ENCODE results near the gene LIPE. TPM values are rescaled to one million over a fixed set of nuclear protein-coding genes. Genes with fewer than 3 reads are reported as not detected.

The LIPE gene
- total RNA-seq, 1 experiment from 2014 or later, result 6.8 TPM

DNA sequence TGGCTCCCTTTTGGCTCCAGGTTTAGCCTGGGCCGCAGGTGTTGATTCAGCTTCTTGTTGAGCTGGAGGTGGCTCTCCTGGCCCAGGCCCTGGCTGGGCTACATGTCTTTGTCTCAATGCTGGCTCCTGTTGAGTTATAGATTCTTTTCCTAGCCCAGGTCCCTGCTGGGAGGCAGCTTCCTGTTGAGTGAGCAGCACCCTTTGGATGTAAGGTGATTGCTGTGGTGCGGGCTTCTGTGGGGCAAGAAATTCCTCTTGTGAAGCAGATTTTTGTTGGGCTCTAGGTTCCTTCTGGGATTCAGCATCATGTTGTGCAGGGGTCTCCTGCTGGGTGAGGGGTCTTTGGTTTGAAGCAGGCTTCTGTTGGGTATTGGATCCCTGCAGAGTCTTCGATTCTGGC lies 545 bp downstream of the LIPE start:
- Histone ChIP-seq H3K4me3 (ENCODE audit: low read depth, low read length, poor library complexity, severe bottlenecking) (no peak overlapping the region), H3K27ac (ENCODE audit: low read depth, low read length, poor library complexity, severe bottlenecking) (no peak overlapping the region), H3K9me3 (ENCODE audit: low read depth, low read length, poor library complexity, severe bottlenecking) (no peaks in the 10 kb centered on the region), H3K4me1 (ENCODE audit: insufficient read depth, low read length, poor library complexity, severe bottlenecking) (peaks cover 17% of the 10 kb centered on the region), H3K27me3 (replicated peaks; ENCODE audit: insufficient read depth, low read depth, low read length, poor library complexity) (no peaks in the 10 kb centered on the region), H3K36me3 (ENCODE audit: insufficient read depth, low read length, poor library complexity, severe bottlenecking) (no peaks in the 10 kb centered on the region)
- no peak for DNase-seq (ENCODE audit: low spot score)
- BruUV-seq (replicated peaks), result no TSS peak
- TF ChIP-seq EZH2 (IDR thresholded peaks at IDR 0.05; ENCODE audit: borderline replicate concordance, low read depth, low read length, poor library complexity, severe bottlenecking) (no peak), CTCF (conservative IDR thresholded peaks at IDR 0.05; ENCODE audit: low read depth, low read length) (no peak)
- intact Hi-C loops (cut with micrococcal nuclease; ENCODE audit: unreplicated experiment), result no loop called here
- POLR2A ChIA-PET (ENCODE audit: low non-redundant PET), result no interaction called here
- CTCF ChIA-PET, result no interaction called here

GRCh38 chr19:42424712-42425131 lies 2.5 kb downstream of the LIPE start:
- H3K9me3 ChIP-seq (ENCODE audit: low read depth, low read length, poor library complexity, severe bottlenecking), result no peaks in the 10 kb centered on the region
- intact Hi-C loops (cut with micrococcal nuclease; ENCODE audit: unreplicated experiment), result no loop called here
- no TSS peak for BruUV-seq (replicated peaks)
- H3K27me3 ChIP-seq (replicated peaks; ENCODE audit: insufficient read depth, low read depth, low read length, poor library complexity), result no peaks in the 10 kb centered on the region
- CTCF ChIA-PET, result interaction anchor here (2.1 kb wide), 1 partner anchor 14 kb away, joined by 10 read pairs; no protein-coding TSS in a partner anchor
- H3K4me3 ChIP-seq (ENCODE audit: low read depth, low read length, poor library complexity, severe bottlenecking), result no peak overlapping the region
- POLR2A ChIA-PET (ENCODE audit: low non-redundant PET), result no interaction called here
- H3K27ac ChIP-seq (ENCODE audit: low read depth, low read length, poor library complexity, severe bottlenecking), result no peak overlapping the region
- H3K4me1 ChIP-seq (ENCODE audit: insufficient read depth, low read length, poor library complexity, severe bottlenecking), result peaks cover 17% of the 10 kb centered on the region
- no peaks in the 10 kb centered on the region for H3K36me3 ChIP-seq (ENCODE audit: insufficient read depth, low read length, poor library complexity, severe bottlenecking)
- 0 out of 2 replicates have a peak, but pooled peaks have one; percentile 33 for TF ChIP-seq CTCF (conservative IDR thresholded peaks at IDR 0.05; ENCODE audit: low read depth, low read length)
- no peak for TF ChIP-seq EZH2 (IDR thresholded peaks at IDR 0.05; ENCODE audit: borderline replicate concordance, low read depth, low read length, poor library complexity, severe bottlenecking)
- DNase-seq (ENCODE audit: low spot score), result no peak

DNA sequence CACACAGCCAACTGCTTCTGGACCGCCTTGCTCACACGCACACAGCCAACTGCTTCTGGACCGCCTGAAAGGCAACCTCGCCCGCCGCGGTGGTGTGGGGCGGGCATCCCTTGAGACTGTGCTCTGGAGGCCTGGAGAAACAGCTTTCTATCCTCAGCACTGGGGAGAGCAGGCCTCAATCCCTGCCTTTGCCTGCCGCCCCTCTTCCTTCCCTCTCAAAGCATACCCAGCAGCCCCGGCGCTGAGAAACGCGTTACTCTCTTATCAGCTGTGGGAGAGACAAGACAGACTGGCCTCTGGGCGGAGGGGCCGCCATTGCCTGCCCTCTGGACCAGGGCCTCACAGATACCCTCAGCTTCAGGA lies 2.9 kb downstream of the LIPE start:
- no peak for DNase-seq (ENCODE audit: low spot score)
- Histone ChIP-seq H3K36me3 (ENCODE audit: insufficient read depth, low read length, poor library complexity, severe bottlenecking) (no peaks in the 10 kb centered on the region), H3K27ac (ENCODE audit: low read depth, low read length, poor library complexity, severe bottlenecking) (no peak overlapping the region), H3K9me3 (ENCODE audit: low read depth, low read length, poor library complexity, severe bottlenecking) (no peaks in the 10 kb centered on the region), H3K27me3 (replicated peaks; ENCODE audit: insufficient read depth, low read depth, low read length, poor library complexity) (no peaks in the 10 kb centered on the region), H3K4me3 (ENCODE audit: low read depth, low read length, poor library complexity, severe bottlenecking) (no peak overlapping the region), H3K4me1 (ENCODE audit: insufficient read depth, low read length, poor library complexity, severe bottlenecking) (peaks cover 17% of the 10 kb centered on the region)
- intact Hi-C loops (cut with micrococcal nuclease; ENCODE audit: unreplicated experiment), result no loop called here
- TF ChIP-seq CTCF (conservative IDR thresholded peaks at IDR 0.05; ENCODE audit: low read depth, low read length), result no peak
- TF ChIP-seq EZH2 (IDR thresholded peaks at IDR 0.05; ENCODE audit: borderline replicate concordance, low read depth, low read length, poor library complexity, severe bottlenecking), result no peak
- BruUV-seq (replicated peaks), result no TSS peak
- ChIA-PET POLR2A (ENCODE audit: low non-redundant PET) (no interaction called here), CTCF (interaction anchor here (2.1 kb wide), 1 partner anchor 14 kb away, joined by 10 read pairs; no protein-coding TSS in a partner anchor)

Data from A673 (cell line).